Mesenchymal stem cell (in vitro differentiated cells and primary cell): Measurements from ENCODE around the gene CLDN6.

ENCODE experiments used
- DNase-seq: peaks from one replicate; pipeline ENCODE4 v3.0.0-alpha.2; 2013
- H2AFZ ChIP-seq: one replicate; pipeline ENCODE4 v1.6.1; 2013; ENCODE audit warnings: low read depth, mild to moderate bottlenecking, control low read depth, inconsistent platforms, low read length, moderate library complexity
- H2AK5ac ChIP-seq: 2 replicates; pipeline ENCODE4 v1.6.1; 2013; ENCODE audit warnings: low read length, moderate library complexity, mild to moderate bottlenecking, inconsistent platforms; ENCODE audit not compliant: severe bottlenecking
- H2BK120ac ChIP-seq: one replicate; pipeline ENCODE4 v1.6.1; 2013; ENCODE audit warnings: low read depth, mild to moderate bottlenecking, inconsistent platforms, low read length, moderate library complexity
- H2BK12ac ChIP-seq, 2 experiments: one replicate each; pipeline ENCODE4 v1.6.1; 2013; ENCODE audit warnings: inconsistent platforms in 2 of 2, low read length in 2 of 2, mild to moderate bottlenecking in 2 of 2, moderate library complexity in 2 of 2, control low read depth in 1 of 2
- H2BK15ac ChIP-seq: one replicate; pipeline ENCODE4 v1.6.1; 2013; ENCODE audit warnings: mild to moderate bottlenecking, low read depth, inconsistent platforms; ENCODE audit not compliant: poor library complexity, severe bottlenecking
- H2BK5ac ChIP-seq: 2 replicates; pipeline ENCODE4 v1.6.1; 2013; ENCODE audit warnings: low read depth, mild to moderate bottlenecking, low read length, control low read depth, inconsistent platforms; ENCODE audit not compliant: poor library complexity, severe bottlenecking
- H3K14ac ChIP-seq, 2 experiments: one replicate each; pipeline ENCODE4 v1.6.1; 2013; ENCODE audit warnings: inconsistent platforms in 2 of 2, low read length in 2 of 2, control low read depth in 1 of 2, mild to moderate bottlenecking in 1 of 2, moderate library complexity in 1 of 2
- H3K18ac ChIP-seq, 2 experiments: one replicate each; pipeline ENCODE4 v1.6.1; 2013; ENCODE audit warnings: inconsistent platforms in 2 of 2, low read length in 2 of 2, control low read depth in 1 of 2, low read depth in 1 of 2, mild to moderate bottlenecking in 1 of 2
- H3K23ac ChIP-seq, 2 experiments: one replicate each; pipeline ENCODE4 v1.6.1; 2013; ENCODE audit warnings: inconsistent platforms in 2 of 2, low read length in 2 of 2, mild to moderate bottlenecking in 2 of 2, moderate library complexity in 2 of 2, control low read depth in 1 of 2
- H3K27ac ChIP-seq: 2 replicates; pipeline ENCODE4 v1.5.1; 2013; ENCODE audit warnings: mild to moderate bottlenecking, moderate library complexity, low read length, control low read depth, inconsistent platforms; ENCODE audit not compliant: poor library complexity, severe bottlenecking
- H3K27me3 ChIP-seq, 2 experiments: 2 replicates each; pipeline versions ENCODE4 v1.6.1 to v1.7.0; 2013; ENCODE audit warnings: low read length in 2 of 2, mild to moderate bottlenecking in 2 of 2, moderate library complexity in 2 of 2, control low read depth in 1 of 2, inconsistent platforms in 1 of 2; ENCODE audit not compliant: control insufficient read depth in 1 of 2, insufficient read depth in 1 of 2
- H3K36me3 ChIP-seq, 2 experiments: 2 replicates each; pipeline versions ENCODE4 v1.6.1 to v1.7.0; 2013; ENCODE audit warnings: low read length in 2 of 2, control low read depth in 1 of 2, inconsistent platforms in 1 of 2, low read depth in 1 of 2, mild to moderate bottlenecking in 1 of 2; ENCODE audit not compliant: insufficient read depth in 2 of 2, control insufficient read depth in 1 of 2
- H3K4ac ChIP-seq, 2 experiments: one replicate each; pipeline ENCODE4 v1.6.1; 2013; ENCODE audit warnings: inconsistent platforms in 2 of 2, low read length in 2 of 2, mild to moderate bottlenecking in 2 of 2, moderate library complexity in 2 of 2, control low read depth in 1 of 2, low read depth in 1 of 2
- H3K4me1 ChIP-seq: 2 replicates; pipeline ENCODE4 v1.6.1; 2013; ENCODE audit warnings: low read depth, low read length, control low read depth; ENCODE audit not compliant: control insufficient read depth, insufficient read depth
- H3K4me2 ChIP-seq: 2 replicates; pipeline ENCODE4 v1.6.1; 2013; ENCODE audit warnings: low read length, mild to moderate bottlenecking, inconsistent platforms; ENCODE audit not compliant: poor library complexity, severe bottlenecking
- H3K4me3 ChIP-seq, 2 experiments: 2 replicates each; pipeline versions ENCODE4 v1.5.1 to v1.7.0; 2013; ENCODE audit warnings: low read length in 2 of 2, mild to moderate bottlenecking in 2 of 2, control low read depth in 1 of 2, low read depth in 1 of 2; ENCODE audit not compliant: insufficient read depth in 1 of 2
- H3K79me1 ChIP-seq: replicated peaks from 2 replicates; pipeline ENCODE4 v1.6.1; 2013; ENCODE audit warnings: mild to moderate bottlenecking, control low read depth, low read length, inconsistent platforms; ENCODE audit not compliant: poor library complexity, severe bottlenecking
- H3K9ac ChIP-seq: 2 replicates; pipeline ENCODE4 v1.7.0; 2013; ENCODE audit warnings: mild to moderate bottlenecking, low read length, moderate library complexity
- H3K9me3 ChIP-seq: 2 replicates; pipeline ENCODE4 v1.7.0; 2013; ENCODE audit warnings: mild to moderate bottlenecking, low read length; ENCODE audit not compliant: control insufficient read depth
- H4K8ac ChIP-seq: one replicate; pipeline ENCODE4 v1.6.1; 2013; ENCODE audit warnings: inconsistent platforms, mild to moderate bottlenecking, low read length, moderate library complexity
- H4K91ac ChIP-seq: one replicate; pipeline ENCODE4 v1.6.1; 2013; ENCODE audit warnings: mild to moderate bottlenecking, low read length, inconsistent platforms
- WGBS: methylation state at CpG from one replicate; pipeline ENCODE4 v1.1.7; 2013; ENCODE audit warnings: mixed read lengths; 5-methylcytosine and 5-hydroxymethylcytosine counted together

CLDN6 gene

DNA sequence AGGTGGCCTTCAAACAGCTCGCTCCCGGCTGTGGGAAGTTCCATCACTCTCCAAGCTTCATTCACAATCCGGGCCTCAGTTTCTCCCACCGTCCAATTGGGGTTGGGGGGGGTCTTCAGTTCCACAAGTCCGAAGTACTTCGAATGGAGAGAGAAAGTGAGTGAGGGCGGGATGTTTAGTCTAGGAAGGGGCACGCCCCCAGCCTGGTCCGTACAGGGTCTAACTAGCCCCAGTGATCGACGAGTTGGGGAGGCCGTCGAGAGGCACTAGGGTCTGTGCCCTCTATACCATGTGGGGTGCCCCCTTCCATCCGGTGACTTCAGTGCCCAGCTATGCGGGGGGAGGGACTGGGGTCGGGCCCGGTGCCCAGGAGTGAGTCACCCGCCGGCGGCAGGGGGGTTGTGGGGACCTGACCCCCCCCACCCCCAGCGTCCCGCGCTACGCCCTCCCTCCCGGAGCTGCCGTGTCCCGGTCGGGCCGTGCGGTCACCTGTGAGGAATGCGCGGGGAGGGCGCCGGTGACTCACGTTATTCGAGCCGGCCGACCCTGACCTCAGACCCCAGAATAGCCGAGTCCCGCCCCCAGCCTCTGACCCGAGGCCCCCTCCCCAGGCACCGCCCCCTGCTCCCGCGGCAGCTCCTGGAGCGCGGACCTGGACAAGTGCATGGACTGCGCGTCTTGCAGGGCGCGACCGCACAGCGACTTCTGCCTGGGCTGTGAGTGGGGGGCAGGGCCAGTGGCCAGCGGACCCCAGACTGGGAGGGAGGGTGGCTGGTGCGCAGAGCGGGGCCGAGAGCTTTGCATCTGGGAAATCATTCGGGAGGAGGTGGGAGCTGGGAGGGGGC lies 2.8 kb upstream of the CLDN6 start:
- peak overlapping the region; percentile 100 for H3K27ac ChIP-seq
- H2BK15ac ChIP-seq = peak overlapping the region; percentile 97
- H3K79me1 ChIP-seq = peaks cover 6% of the 10 kb centered on the region
- H4K8ac ChIP-seq = peak overlapping the region; percentile 81
- peak overlapping the region; percentile 88 to 94 for H3K4ac ChIP-seq
- H2AFZ ChIP-seq = no peak overlapping the region
- H2AK5ac ChIP-seq = peak overlapping the region; percentile 98
- H3K4me1 ChIP-seq = peaks cover 29% of the 10 kb centered on the region
- peak overlapping the region; percentile 81 to 97 for H3K4me3 ChIP-seq
- H3K36me3 ChIP-seq = peaks cover 4 to 29% of the 10 kb centered on the region in 2 experiments
- peak overlapping the region; percentile 100 for H3K9ac ChIP-seq
- peak; percentile 90 for DNase-seq
- H3K9me3 ChIP-seq = no peaks in the 10 kb centered on the region
- H2BK5ac ChIP-seq = peak overlapping the region; percentile 100
- peak overlapping the region; percentile 9 to 45 for H2BK12ac ChIP-seq
- peak overlapping the region; percentile 64 for H3K4me2 ChIP-seq
- H3K18ac ChIP-seq = peak overlapping the region; percentile 95 to 96
- peak overlapping the region; percentile 90 for H4K91ac ChIP-seq
- 2% methylated on average over 42 of the region's 57 CpGs for WGBS
- peak overlapping the region; percentile 77 for H2BK120ac ChIP-seq
- H3K23ac ChIP-seq = peak overlapping the region in 1 of 2 experiments; percentile 86
- peak overlapping the region in 1 of 2 experiments; percentile 93 for H3K14ac ChIP-seq
- peaks cover 5 to 18% of the 10 kb centered on the region in 2 experiments for H3K27me3 ChIP-seq

DNA sequence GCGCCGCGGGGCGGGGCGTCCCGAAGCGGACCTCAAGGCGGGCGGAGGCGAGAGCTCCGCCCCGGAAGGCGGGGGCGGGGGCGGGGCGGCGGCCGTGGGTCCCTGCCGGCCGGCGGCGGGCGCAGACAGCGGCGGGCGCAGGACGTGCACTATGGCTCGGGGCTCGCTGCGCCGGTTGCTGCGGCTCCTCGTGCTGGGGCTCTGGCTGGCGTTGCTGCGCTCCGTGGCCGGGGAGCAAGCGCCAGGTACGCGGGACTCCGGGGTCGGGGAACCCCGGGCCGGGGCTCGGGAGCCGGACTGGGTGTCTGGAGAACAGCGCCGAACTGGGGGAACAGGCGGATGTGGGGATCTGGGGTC lies 2.2 kb upstream of the CLDN6 start, which contains the start of gene TNFRSF12A:
TNFRSF12A (plus strand) TSS at position 122 of the 357 bp plus-strand sequence; CDS start at position 152, 30 bp downstream.
- Histone ChIP-seq H3K36me3 (peaks cover 0 to 24% of the 10 kb centered on the region in 2 experiments), H3K14ac (peak within 1 kb of the TSS in 1 of 2 experiments; percentile 93), H3K9me3 (no peaks in the 10 kb centered on the region), H2BK12ac (peak within 1 kb of the TSS; percentile 9 to 45), H2BK15ac (peak within 1 kb of the TSS; percentile 97), H4K91ac (peak within 1 kb of the TSS; percentile 90), H3K79me1 (peaks cover 4% of the 10 kb centered on the region), H3K23ac (peak within 1 kb of the TSS in 1 of 2 experiments; percentile 86), H2BK5ac (peak within 1 kb of the TSS; percentile 100), H2AK5ac (peak within 1 kb of the TSS; percentile 98), H3K4me3 (peak within 1 kb of the TSS; percentile 81 to 97), H3K27me3 (peaks cover 5 to 19% of the 10 kb centered on the region in 2 experiments), H2AFZ (no peak within 1 kb of the TSS), H3K27ac (peak within 1 kb of the TSS; percentile 100), H2BK120ac (peak within 1 kb of the TSS; percentile 77), H4K8ac (peak within 1 kb of the TSS; percentile 81), H3K4me2 (peak within 1 kb of the TSS; percentile 88), H3K4me1 (peaks cover 27% of the 10 kb centered on the region), H3K18ac (peak within 1 kb of the TSS; percentile 95 to 96), H3K9ac (peak within 1 kb of the TSS; percentile 100), H3K4ac (peak within 1 kb of the TSS; percentile 88 to 94)
- DNase-seq = peak; percentile 78
- under 1% methylated on average over 32 of the region's 49 CpGs for WGBS

DNA sequence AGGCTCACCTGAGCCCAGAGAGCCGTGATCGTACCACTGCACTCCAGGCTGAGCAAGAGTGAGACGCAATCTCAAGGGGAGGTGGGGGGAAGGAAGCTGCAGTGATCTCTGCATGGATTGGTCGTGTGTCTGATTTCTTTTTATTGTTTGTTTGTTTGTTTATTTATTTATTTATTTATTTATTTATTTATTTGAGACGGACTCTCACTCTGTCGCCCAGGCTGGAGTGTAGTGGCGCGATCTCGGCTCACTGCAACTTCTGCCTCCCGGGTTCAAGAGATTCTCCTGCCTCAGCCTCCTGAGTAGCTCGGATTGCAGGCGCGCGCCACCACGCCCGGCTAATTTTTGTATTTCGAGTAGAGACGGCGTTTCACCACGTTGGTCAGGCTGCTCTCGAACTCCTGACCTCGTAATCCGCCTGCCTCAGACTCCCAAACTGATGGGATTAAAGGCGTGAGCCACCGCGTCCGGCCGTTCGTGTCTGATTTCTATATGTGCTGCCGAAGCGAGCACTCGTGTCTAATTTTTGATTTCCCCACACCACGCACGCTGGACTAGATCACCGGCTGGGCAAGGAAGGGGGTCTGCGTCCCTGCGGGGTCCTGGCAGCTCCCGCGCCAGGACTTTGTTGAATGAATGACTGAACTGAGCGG lies 1.7 kb upstream of the CLDN6 start:
- Histone ChIP-seq H4K8ac (no peak overlapping the region), H3K36me3 (peaks cover 0 to 24% of the 10 kb centered on the region in 2 experiments), H3K4me2 (peak overlapping the region; percentile 88), H2BK5ac (no peak overlapping the region), H3K79me1 (peaks cover 2% of the 10 kb centered on the region), H3K4me1 (peaks cover 27% of the 10 kb centered on the region), H2BK15ac (no peak overlapping the region), H2BK120ac (no peak overlapping the region), H3K14ac (no peak overlapping the region), H3K23ac (no peak overlapping the region), H3K4ac (no peak overlapping the region), H4K91ac (no peak overlapping the region), H2BK12ac (peak overlapping the region in 1 of 2 experiments; percentile 15), H3K27ac (peak overlapping the region; percentile 60), H3K9me3 (no peaks in the 10 kb centered on the region), H3K18ac (peak overlapping the region in 1 of 2 experiments; percentile 54), H2AK5ac (no peak overlapping the region), H3K4me3 (peak overlapping the region; percentile 49 to 97), H2AFZ (no peak overlapping the region), H3K9ac (peak overlapping the region; percentile 65), H3K27me3 (peaks cover 5 to 24% of the 10 kb centered on the region in 2 experiments)
- no peak for DNase-seq
- 44% methylated on average over 38 of the region's 40 CpGs for WGBS

DNA sequence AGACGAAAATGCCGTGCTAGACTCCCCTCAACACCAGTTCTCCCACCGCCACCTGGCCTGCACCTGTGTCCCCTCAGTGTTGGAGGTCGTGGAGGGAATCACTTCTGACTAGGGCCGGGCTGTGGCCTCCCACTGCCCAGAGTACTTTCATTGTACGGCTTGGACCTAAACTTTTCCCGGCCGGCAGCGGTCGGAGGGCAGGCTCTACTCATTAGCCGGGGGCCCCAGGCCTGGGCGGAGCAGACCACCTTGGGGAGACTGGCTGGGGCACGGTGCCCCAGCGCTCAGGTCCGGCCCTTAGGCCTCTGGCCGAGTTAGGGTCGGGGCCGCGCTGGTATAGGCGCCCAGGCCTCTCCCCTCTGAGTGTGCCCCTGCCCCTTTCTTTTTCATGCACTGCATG lies 639 bp downstream of the CLDN6 start:
- no peak overlapping the region for H2AK5ac ChIP-seq
- WGBS = 28% methylated on average over 17 of the region's 20 CpGs

More for the DNA sequence above, 639 bp downstream of the CLDN6 start:
- Histone ChIP-seq H2BK15ac (no peak overlapping the region), H3K27me3 (peaks cover 27 to 46% of the 10 kb centered on the region in 2 experiments), H4K8ac (no peak overlapping the region), H3K4me2 (no peak overlapping the region), H2BK120ac (no peak overlapping the region), H3K18ac (no peak overlapping the region), H2BK5ac (no peak overlapping the region), H4K91ac (no peak overlapping the region), H3K9ac (no peak overlapping the region), H3K4me3 (no peak overlapping the region), H3K14ac (no peak overlapping the region), H3K4me1 (peaks cover 27% of the 10 kb centered on the region), H2BK12ac (no peak overlapping the region), H3K27ac (no peak overlapping the region), H3K23ac (no peak overlapping the region), H3K4ac (no peak overlapping the region), H2AFZ (no peak overlapping the region), H3K36me3 (peaks cover 0 to 10% of the 10 kb centered on the region in 2 experiments), H3K9me3 (no peaks in the 10 kb centered on the region), H3K79me1 (peaks cover 2% of the 10 kb centered on the region)
- DNase-seq = no peak
